GM21528 (cell line): ENCODE measurements around the gene H2BK1.

Experiments used
- ATAC-seq: cut with Tn5 transposase; IDR thresholded peaks from one replicate; pipeline ENCODE4 v1.9.1; 2021; ENCODE audit warnings: mild to moderate bottlenecking, moderate library complexity; ENCODE audit not compliant: unreplicated experiment, low FRiP score

Gene H2BK1

GRCh38 chr7:151210087-151210854, at the start of gene H2BK1:
Gene H2BK1 (minus strand): TSS chr7:151210488. CDS start chr7:151210318, 170 bp downstream.
- no peak for ATAC-seq

GRCh38 chr7:151257990-151258389, 47.7 kb upstream of the H2BK1 start:
- no peak for ATAC-seq

- no peak for ATAC-seq
These were observed 46.2 kb upstream of the H2BK1 start for GRCh38 chr7:151256410-151257045.

- ATAC-seq = no peak
These were observed 45.1 kb upstream of the H2BK1 start for GRCh38 chr7:151255390-151255789.

- ATAC-seq = no peak
These were observed 44.6 kb upstream of the H2BK1 start for GRCh38 chr7:151254851-151255250.

- no peak for ATAC-seq
These were observed 44.0 kb upstream of the H2BK1 start for GRCh38 chr7:151254316-151254715.

GRCh38 chr7:151252961-151253711, 42.8 kb upstream of the H2BK1 start:
- no peak for ATAC-seq

GRCh38 chr7:151252561-151252835, 42.2 kb upstream of the H2BK1 start:
- no peak for ATAC-seq

- ATAC-seq = no peak
These were observed 41.6 kb upstream of the H2BK1 start for GRCh38 chr7:151251689-151252560.

- no peak for ATAC-seq
These were observed 41.0 kb upstream of the H2BK1 start for GRCh38 chr7:151251328-151251688.

GRCh38 chr7:151250181-151251132, 40.2 kb upstream of the H2BK1 start:
- ATAC-seq = no peak

GRCh38 chr7:151249732-151250072, 39.4 kb upstream of the H2BK1 start:
- ATAC-seq = no peak

GRCh38 chr7:151249034-151249731, 38.9 kb upstream of the H2BK1 start:
- no peak for ATAC-seq

- ATAC-seq = no peak
These were observed 38.2 kb upstream of the H2BK1 start, which contains the start of gene SMARCD3 for GRCh38 chr7:151248346-151249033. Gene SMARCD3 (minus strand): TSS chr7:151248694. CDS start chr7:151248562, 132 bp downstream.

- no peak for ATAC-seq
These were observed 37.5 kb upstream of the H2BK1 start for GRCh38 chr7:151247611-151248345.

- no peak for ATAC-seq
These were observed 36.7 kb upstream of the H2BK1 start for GRCh38 chr7:151246851-151247580.
